ENCODE data around the gene MAPRE2. TPM values are rescaled to one million over a fixed set of nuclear protein-coding genes. Genes with fewer than 3 reads are reported as not detected.

MAPRE2 gene
- total and polyA plus RNA-seq, 2 of the 13 experiments (the other 11 are each of a cell fraction or from before 2014, with no cell fraction given) = 34.5 to 67.9 TPM

DNA sequence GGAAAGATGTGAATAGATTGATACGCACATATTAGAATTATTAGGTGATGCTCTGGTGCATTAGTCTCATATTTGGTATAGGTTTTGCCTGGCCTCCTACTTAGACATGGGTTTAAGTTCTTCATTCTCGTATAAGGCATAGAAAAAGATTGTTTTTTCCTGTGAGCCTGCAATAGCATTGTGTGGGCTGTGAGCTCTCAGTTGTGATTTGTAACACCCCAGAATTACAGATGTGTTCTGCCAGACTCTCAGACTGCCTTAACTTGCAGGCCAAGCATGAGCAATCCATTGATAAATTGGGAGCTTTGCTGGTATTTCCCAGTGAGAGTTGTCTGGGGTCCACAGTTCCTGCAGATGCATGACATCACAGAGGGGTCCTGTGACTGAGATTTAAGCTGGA is 95.7 kb downstream of the MAPRE2 start:
- Histone ChIP-seq H3K9ac (ENCODE audit: insufficient read depth, low read depth, low read length) (no peak overlapping the region), H2AFZ (ENCODE audit: low read length) (no peak overlapping the region), H3K4me3 (replicated peaks in 1 of 3; ENCODE audit: insufficient read depth in 1 of 3, low read depth in 2 of 3, low read length in 3 of 3) (no peak overlapping the region), H3K4me1 (ENCODE audit: insufficient read depth, low read length) (0 out of 2 replicates have a peak, but pooled peaks cover 8% of the 10 kb centered on the region), H3K36me3 (replicated peaks in 1 of 2; ENCODE audit: control insufficient read depth in 1 of 2, insufficient read depth in 2 of 2, low read length in 2 of 2) (peaks cover 30 to 74% of the 10 kb centered on the region in 2 experiments), H3K9me3 (ENCODE audit: low read length) (no peaks in the 10 kb centered on the region), H3K27me3 (ENCODE audit: control insufficient read depth in 1 of 2, insufficient read depth in 2 of 2, low read length in 2 of 2) (no peaks in the 10 kb centered on the region), H3K27ac (ENCODE audit: extremely low read length, insufficient read depth, low read length) (no peak overlapping the region), H3K4me2 (ENCODE audit: low read depth, low read length) (no peak overlapping the region), H3K79me2 (ENCODE audit: insufficient read depth, low read length) (no peaks in the 10 kb centered on the region), H4K20me1 (ENCODE audit: insufficient read depth, low read length) (no peaks in the 10 kb centered on the region)
- intact Hi-C loops (cut with micrococcal nuclease; ENCODE audit: unreplicated experiment) = no loop called here
- TF ChIP-seq ZFP62 (CRISPR knock-in tag; IDR thresholded peaks at IDR 0.05) (no peak), ZNF296 (CRISPR knock-in tag; conservative IDR thresholded peaks at IDR 0.05) (no peak), TP53 (CRISPR knock-in tag; conservative IDR thresholded peaks at IDR 0.05) (no peak), SALL2 (CRISPR knock-in tag; IDR thresholded peaks at IDR 0.05) (no peak)
- no peak for FAIRE-seq
- no peak for DNase-seq (ENCODE audit: low spot score)
- ATAC-seq = no peak
- ChIA-PET CTCF (ENCODE audit: low intra/inter-chr PET ratio, low total read pairs) (no interaction called here), POLR2A (no interaction called here)
- BruUV-seq (replicated peaks) = no TSS peak
- in situ Hi-C loops (cut with HindIII; ENCODE audit: extremely low pct_ligation_motif_present, low pct_unique_long_range_greater_than_20kb) = loop anchor here (25.0 kb wide), 1 partner anchor 125 kb away; no protein-coding TSS in a partner anchor
- 91% methylated on average over 2 of the region's 2 CpGs for WGBS (ENCODE audit: low lambda C conversion rate)

DNA sequence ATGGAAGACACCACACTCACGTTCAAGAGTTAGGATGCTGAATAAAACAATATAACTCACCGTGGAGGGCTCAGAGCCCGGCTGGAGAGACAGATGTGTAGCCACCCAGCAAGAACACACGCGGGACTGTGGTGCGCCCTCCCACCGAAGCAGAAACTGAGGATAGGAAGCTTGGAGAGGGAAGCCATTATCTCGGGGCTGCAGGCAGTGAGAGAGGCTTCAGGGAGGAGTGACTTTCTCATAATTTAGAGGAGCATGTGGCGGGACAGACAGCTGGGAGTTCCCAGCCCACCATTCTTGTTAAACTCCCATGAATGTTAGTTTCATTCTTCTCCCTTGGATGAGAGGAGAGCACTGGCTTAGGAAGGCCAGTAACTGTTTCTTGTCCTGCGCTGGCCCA is 96.4 kb downstream of the MAPRE2 start:
- no peak overlapping the region for H3K27ac ChIP-seq (ENCODE audit: extremely low read length, insufficient read depth, low read length)
- H3K9me3 ChIP-seq (ENCODE audit: low read length) = no peaks in the 10 kb centered on the region
- H3K27me3 ChIP-seq (ENCODE audit: control insufficient read depth in 1 of 2, insufficient read depth in 2 of 2, low read length in 2 of 2) = no peaks in the 10 kb centered on the region
- no peak overlapping the region for H3K4me3 ChIP-seq (replicated peaks in 1 of 3; ENCODE audit: insufficient read depth in 1 of 3, low read depth in 2 of 3, low read length in 3 of 3)
- ChIA-PET POLR2A (no interaction called here), CTCF (ENCODE audit: low intra/inter-chr PET ratio, low total read pairs) (no interaction called here)
- FAIRE-seq (no peak), DNase-seq (ENCODE audit: low spot score) (no peak), ATAC-seq (no peak)
- H3K9ac ChIP-seq (ENCODE audit: insufficient read depth, low read depth, low read length) = no peak overlapping the region
- no peaks in the 10 kb centered on the region for H4K20me1 ChIP-seq (ENCODE audit: insufficient read depth, low read length)
- no peak overlapping the region for H3K4me2 ChIP-seq (ENCODE audit: low read depth, low read length)
- H3K36me3 ChIP-seq (replicated peaks in 1 of 2; ENCODE audit: control insufficient read depth in 1 of 2, insufficient read depth in 2 of 2, low read length in 2 of 2) = peaks cover 28 to 72% of the 10 kb centered on the region in 2 experiments
- intact Hi-C loops (cut with micrococcal nuclease; ENCODE audit: unreplicated experiment) = no loop called here
- TF ChIP-seq NAIF1 (CRISPR knock-in tag; IDR thresholded peaks at IDR 0.05; ENCODE audit: borderline replicate concordance) (no peak), ARNT (IDR thresholded peaks at IDR 0.05) (no peak), MTF2 (CRISPR knock-in tag; IDR thresholded peaks at IDR 0.05; ENCODE audit: borderline replicate concordance) (no peak)
- in situ Hi-C loops (cut with HindIII; ENCODE audit: extremely low pct_ligation_motif_present, low pct_unique_long_range_greater_than_20kb) = loop anchor here (25.0 kb wide), 1 partner anchor 125 kb away; no protein-coding TSS in a partner anchor
- no peaks in the 10 kb centered on the region for H3K79me2 ChIP-seq (ENCODE audit: insufficient read depth, low read length)
- no TSS peak for BruUV-seq (replicated peaks)
- 96% methylated on average over 10 of the region's 10 CpGs for WGBS (ENCODE audit: low lambda C conversion rate)
- H2AFZ ChIP-seq (ENCODE audit: low read length) = no peak overlapping the region
- 0 out of 2 replicates have a peak, but pooled peaks cover 8% of the 10 kb centered on the region for H3K4me1 ChIP-seq (ENCODE audit: insufficient read depth, low read length)

Measured in HepG2 (cell line).